ENCODE data around the gene ICA1. TPM values are rescaled to one million over a fixed set of nuclear protein-coding genes. Genes with fewer than 3 reads are reported as not detected.

ICA1 gene
- total RNA-seq, 1 donor from 2014 or later: 4.3 TPM

Other genes with a start within 250 kb of the ICA1 start
- gene NXPH1, start 171.4 kb upstream of the ICA1 start, total RNA-seq (ENCODE audit: insufficient read depth, low replicate concordance): not detected

Measured in umbilical cord (tissue), 1 donor.